ENCODE results near the gene GNPTAB.

GRCh38 chr12:101855976-101856375, 25.2 kb upstream of the GNPTAB start:
- TF ChIP-seq CTCF (IDR thresholded peaks at IDR 0.05), result no peak
- no peak for TF ChIP-seq POLR2A (IDR thresholded peaks at IDR 0.05)
